Glomerular visceral epithelial cell (primary cell): ENCODE data around the gene ATF1.

ENCODE experiments used
- DNase-seq: peaks from one replicate; pipeline ENCODE4 v3.0.0-alpha.2; 2016; ENCODE audit errors: extremely low spot score

Gene ATF1

DNA sequence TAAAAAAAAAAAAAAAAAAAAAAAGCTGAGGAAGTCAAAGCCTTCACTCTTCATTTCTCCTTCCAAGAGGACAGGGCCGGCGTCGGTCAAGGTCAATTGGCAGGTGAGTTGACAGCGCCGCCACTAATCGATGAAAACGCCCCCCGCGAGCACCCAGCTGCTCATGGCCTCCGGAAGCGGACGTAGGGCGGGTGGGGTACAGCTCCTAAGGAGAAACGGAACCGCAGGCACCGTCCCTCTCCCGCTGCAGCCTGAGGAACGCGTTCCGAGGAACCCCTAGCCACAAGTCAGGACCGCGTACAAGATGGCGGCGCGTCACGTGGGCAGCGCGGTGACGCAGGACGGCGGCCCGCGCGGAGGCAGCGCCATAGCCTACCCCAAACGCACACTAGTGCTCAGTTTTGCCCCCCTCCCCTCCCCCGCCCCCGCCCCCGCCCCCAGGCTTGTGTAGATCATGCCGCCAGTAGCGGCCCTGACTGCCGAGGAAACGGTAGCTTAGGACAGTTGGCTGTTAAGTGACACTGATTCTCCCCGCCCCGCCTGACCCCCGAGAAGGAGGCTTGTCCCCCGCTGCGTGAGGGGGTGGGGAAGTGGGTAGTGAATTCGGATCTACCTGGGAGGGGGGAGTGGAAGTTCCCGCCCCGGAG lies at the start of gene ATF1:
TSS of gene ATF1 (plus strand) at position 463 of the 647 bp plus-strand sequence. CDS start 16,045 bp downstream, outside the sequence.
- DNase-seq = peak; percentile 92

DNA sequence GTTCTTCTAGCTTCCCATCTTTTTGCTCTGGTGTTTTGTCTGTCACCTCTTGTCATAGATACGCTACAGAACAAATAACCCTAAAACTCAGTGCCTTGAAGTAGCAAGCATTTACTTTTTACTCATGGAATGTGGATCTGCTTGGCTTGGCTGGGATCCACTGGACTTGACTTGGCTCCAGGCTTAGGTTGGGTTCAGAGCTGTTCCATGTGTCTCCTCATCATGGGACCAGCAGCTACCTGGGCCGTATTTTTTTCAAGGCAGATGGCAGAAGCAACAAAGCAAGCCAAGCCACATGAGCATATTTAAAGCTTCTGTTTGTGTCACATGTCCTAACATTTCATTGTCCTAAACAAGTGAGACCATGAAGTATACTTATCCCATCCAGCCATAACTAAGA lies 48.7 kb upstream of the ATF1 start:
- DNase-seq = no peak

DNA sequence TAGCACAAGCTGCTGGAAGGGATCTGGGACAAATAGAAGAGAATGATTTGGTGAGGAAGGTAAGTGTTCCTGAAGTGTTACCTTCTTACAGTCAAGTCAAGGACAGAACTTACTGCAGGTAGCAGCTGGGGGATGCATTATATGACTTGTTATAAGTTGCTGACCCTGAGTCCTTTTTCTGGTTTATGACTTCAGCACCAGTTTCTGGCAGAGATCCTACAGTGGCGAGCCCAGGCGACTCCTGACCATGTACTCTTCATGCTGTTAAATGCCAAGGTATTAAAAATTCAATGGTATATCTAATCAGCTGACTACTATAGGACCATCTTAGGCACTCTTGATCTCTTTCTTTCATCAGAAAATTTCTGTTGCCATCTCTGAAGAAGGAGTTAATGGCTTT lies 45.1 kb upstream of the ATF1 start:
- no peak for DNase-seq

DNA sequence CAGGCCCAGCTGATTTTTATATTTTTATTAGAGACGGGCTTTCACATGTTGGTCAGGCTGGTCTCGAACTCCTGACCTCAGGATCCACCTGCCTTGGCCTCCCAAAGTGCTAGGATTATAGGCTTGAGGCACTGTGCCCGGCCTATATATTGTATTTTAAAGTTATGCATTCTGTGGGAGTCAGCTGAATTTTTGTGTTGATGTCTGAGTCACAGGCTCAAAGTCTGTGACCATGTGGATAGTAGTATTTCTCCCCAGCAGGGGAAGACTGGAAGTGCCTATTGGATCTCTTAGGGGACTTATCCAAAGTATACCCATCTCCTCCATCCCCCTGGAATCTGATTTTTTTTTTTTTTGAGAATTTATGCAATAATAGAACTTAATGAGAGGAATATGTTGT lies 43.8 kb upstream of the ATF1 start:
- DNase-seq = no peak

DNA sequence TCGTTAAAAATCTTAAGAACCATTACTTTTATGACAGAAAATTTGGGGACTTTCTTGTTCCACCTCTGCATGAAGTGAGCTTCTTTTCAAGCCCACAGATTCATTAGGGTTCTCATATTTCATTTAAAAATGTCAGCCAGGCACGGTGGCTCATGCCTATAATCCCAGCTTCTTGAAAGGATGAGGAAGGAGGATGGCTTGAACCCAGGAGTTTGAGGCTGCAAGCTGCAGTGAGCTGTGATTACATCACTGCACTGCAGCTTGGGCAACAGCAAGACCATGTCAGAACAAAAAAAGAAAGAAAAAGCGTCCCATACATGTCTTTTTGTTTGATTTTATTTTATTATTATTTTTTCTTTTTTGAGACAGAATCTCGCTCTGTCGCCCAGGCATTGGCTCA lies 43.4 kb upstream of the ATF1 start:
- DNase-seq = no peak

DNA sequence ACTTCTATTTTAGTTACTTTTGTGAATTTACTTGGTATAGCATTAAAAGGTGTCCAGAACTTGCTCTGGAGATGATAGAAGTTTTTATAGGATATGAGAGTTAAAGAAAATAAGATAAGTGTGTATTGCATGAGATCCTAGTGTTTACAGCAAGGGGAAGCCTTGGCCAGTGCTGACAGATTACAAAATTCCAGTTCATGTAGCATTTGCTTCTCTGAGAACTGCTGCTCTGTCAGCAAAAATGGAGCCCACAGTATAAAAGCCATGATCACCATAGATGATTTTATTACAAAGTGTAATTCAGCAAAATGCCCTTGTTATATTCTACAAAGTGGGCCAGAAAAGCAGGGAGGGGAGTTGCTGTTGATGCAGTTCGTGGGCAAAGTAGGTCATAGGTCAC lies 40.0 kb upstream of the ATF1 start:
- DNase-seq = no peak

DNA sequence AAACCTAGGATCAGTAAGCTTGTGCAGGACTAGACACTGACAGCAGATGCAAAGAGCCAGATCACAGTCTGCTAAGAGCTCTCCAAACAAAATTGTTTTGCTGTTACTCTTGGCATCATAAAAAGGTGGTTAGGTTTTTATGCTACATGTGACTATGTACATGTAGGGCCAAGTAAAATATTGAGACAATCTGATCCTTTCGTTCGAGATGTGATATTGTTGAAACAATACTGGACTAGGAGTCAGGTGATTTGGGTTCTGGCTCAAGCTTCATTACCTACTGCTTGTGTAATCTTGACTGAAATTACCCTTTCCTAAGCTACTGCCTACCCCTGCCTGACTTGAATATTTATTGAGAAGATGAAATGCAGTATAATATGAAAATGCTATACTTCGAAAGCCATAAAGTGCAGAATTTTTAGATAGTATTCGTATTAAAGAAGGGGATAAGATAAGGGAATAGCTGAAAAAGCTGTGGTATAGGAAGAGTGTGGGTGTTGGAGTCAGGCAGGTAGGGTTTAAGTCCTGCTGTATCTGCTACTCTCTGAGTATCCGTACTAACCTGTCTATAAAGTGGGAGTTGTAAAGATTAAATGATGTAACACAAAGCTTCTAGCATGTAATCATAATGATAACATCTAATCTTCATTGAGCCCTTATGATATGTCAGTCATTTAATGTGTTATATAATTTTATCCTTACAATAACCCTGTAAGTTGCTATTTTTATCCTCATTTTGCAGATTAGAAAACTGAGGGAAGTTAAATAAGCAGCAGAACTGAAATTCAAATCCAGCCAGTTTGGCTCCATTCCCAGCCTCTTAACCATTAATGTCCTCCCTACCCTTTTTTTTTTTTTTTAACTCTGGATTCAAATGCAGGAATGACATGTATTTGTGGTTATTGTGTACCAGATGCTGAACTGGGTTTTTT lies 38.6 kb upstream of the ATF1 start:
- DNase-seq = no peak

DNA sequence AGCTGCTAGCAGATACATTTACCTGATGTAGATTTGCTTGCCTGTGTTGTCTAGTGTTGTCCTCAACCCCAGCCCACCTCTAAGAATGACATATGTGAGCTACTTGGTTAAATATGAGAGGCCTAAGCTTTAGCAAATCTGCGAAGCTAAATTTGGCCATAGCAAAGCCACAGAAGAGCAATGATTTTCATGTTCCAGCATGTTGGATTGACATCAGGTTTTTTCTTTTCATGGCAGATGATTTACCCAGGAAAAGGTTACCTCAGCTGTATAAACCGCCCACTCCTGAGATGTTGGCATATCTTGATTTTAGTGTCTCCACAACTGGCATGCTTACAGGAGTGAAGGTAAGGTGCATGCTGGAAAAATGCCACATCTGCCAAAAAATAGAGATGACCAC lies 36.4 kb upstream of the ATF1 start:
- DNase-seq = no peak

DNA sequence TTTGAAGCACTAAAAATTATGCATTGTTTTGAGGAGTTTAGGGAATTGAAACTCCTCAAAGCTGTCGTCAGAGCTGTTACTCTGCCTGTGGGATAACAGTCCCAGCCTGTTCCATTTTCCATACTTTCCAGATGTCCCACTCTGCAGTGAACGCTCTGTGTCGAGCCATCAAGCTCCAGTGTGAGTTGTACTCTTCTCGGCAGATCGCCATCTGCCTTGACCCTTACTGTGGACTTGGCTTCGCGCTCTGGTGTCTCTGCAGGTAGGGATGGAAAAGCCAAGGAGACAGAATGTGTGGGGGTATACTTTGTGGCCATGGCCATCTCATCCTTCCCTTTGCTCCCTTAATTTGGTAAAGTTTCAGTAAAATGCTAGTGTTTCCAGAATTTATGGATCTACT lies 35.5 kb upstream of the ATF1 start:
- DNase-seq = no peak

DNA sequence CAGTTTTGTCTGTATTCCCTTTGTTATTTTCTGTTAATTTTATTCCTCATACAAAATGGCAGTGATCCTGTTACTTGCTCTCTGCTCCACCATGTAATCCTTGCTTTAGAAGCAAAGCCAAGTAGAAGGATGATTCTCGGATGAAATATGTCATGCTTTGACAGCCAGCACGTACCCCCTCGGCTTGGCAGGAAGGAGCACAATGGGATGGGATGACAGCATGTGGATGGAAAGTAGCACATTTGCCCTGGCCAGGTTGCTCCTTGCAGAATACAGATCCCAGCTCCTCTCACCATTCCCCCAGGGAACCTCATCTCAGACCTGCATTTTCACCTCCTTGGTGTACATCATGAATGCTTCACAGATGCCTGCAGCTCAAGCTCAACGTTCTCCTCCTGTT lies 35.1 kb upstream of the ATF1 start:
- no peak for DNase-seq

DNA sequence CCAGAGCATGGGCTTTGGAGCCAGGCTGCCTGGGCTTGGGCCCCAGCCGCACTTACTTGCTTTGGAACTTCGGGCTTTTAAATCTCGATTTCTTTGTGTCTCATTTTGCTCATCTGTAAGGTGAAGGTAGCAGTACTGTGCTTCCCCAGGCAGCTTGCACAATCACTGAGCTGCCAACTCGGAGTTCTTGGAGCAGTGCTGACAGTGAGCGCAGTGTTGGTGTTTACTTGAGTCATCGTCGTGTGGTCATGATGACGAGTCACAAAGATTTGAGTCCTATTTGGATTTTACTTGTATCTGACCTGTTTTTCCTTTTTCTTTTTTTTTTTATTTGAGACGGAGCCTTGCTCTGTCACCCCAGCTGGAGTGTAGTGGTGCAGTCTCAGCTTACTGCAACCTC lies 31.3 kb upstream of the ATF1 start:
- peak; percentile 8 for DNase-seq

DNA sequence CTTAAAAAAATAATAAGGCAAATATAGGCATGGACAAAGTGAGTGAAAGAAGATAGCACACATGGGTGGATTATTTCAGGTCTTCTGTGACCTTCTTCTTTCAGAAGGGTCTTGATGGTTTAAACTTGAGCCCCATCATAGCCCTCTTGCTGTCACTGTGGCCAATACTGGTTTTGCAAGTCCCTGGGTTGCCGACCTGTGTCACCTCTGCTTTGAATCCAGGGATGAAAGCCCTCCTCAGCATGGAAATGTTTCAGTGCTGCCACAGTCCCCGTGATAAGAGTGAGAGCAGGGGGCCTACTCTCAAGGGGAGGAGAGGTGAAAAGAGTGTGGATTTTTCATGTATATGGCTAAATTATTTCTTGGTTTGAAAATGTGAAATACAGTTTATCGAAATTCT lies 30.2 kb upstream of the ATF1 start:
- DNase-seq = no peak

DNA sequence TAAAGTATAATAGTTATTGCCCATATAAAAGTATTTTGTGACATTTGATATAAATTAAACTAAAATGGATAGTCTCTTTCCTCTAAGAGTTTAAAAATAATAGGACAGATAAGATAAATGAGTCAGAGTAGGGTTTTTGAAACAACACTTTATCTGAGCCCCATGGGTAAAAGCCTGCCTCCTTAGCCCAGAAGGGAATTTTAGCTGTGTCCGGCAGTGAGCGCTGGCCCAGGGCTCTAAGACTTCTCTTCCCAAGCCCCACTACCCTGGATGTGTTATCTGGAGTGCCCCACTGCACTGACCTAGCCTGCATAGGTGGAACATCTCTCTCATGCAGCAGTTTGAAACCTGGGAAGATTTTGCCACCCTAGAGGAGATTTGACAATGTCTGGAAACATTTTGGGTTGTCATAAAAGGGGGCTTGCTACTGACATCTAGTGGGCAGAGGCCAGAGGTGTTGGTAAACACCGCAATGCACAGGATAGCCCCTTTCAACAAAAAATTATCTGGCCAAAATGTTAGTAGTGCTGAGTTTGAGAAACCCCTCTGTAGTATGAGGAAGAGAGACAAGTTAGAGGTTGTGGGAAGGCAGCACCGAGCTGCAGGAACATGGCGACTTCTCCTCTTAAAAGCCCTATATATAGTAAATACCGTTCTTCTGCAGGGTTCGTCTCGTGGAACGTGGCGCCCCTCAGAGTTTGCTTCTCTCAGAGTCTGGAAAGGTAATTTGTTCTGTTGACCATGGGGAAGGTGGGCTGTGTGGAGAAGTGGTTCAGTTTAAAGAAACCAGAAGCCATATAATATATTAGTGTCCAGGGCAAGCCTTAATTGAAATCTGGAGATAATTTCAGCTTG lies 29.3 kb upstream of the ATF1 start:
- peak; percentile 29 for DNase-seq

DNA sequence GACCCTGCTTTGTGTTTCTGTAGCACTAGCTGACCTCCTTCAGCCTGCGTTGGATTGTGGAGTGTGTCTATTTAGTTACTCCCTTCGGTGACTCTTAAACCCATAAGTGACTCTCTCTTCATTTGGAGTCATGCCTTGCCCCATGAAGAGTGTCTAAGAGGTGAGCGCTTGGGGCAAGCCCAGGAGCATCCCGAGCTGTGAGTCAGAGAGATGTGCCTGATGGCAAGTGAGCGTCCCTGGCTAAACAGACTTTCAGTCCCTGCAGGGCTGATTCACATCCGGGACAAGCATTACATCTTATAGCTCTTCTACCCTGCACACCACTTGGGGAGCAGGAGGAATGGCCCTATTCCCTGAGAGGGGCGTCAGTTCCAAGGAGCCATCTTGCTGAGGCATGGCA lies 24.3 kb upstream of the ATF1 start:
- no peak for DNase-seq

DNA sequence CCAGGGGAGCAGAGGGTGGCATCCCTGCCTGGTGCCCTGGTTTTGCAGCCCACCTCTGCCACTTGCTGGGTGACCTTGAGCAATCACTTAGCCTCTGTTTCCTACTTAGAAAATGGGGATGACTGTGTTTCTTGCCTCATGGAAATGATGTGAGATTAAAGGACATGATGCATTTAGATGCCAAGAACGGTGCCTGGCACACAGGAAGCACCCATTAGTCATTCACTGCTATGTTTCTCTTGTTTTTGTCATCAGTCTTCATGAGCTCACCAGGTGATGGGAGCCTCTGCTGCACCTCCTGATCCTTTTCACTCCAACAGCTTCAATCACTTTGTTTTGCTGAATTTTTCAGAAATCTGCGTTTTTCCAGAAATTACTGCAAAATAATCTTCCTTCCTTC lies 23.6 kb upstream of the ATF1 start:
- no peak for DNase-seq

DNA sequence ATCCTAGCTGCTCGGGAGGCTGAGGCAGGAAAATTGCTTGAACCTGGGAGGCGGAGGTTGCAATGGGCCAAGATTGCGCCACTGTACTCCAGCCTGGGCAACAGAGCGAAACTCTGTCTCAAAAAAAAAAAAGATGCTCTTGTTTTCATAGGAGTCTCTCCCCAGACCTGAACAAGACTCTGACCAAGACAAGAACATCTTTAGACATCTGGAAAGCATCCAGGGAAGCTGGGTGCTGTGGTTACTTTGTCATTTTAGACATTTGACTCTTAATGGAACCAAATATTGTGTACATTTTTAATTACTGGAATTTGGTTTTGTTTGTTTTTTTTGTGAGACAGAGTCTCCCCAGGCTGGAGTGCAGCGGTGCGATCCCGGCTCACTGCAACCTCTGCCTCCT lies 21.1 kb upstream of the ATF1 start:
- no peak for DNase-seq

DNA sequence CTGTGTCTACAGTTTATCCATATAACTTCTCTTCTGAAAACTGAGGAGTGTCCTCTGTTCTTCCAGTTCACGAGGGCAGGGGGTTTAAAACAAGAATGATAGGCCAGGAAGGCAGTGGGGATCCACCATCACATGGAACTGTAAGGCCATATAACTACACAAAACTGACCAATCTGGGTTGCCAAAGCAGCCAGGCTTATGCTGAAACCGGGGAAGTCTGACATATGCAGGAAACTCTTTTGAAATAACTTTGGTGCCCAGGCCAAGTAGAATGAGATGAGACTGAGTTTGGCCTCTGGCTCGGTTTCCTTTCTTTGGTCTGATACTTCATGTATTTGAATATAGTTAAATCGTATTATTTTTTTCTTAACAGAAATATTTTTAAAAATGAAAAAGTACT lies 18.0 kb upstream of the ATF1 start:
- no peak for DNase-seq

DNA sequence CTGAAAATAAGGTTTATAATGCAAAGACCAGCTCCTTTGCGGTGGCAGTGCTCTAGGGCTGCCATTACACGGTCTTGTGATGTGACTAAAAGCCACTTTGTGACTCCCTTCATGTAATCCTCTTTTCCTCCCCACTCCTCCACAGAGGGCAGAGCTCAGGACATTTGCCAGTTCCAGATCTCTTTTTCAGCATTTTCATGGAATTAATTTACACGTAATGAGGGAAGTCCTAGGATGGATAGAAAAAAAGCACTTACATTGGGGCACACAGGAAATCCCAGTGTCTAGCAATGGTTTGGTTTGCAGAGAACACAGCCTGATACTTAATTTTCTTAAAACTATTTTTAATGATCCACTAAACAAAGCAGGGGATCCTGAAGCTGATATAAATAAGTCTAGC lies 17.5 kb upstream of the ATF1 start:
- no peak for DNase-seq

DNA sequence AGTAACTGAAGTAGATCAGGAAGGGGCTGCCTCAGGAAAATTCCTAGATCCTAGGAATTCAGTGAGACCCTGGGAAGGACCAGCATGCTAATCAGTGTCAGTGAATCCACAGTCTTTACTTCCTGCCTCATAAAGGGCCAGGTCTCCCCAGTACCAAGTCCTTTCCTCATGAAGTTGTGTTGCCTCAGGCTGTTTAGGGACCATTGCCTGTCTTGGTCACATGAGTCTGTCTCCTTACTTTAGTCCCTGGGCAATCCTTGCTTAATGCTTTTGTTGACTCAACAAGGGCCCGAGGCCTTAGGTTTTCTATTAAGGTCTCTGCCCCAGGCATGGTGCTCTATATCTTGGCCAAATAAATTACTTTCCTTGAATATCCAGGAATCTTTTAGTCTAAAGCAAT lies 16.1 kb upstream of the ATF1 start:
- no peak for DNase-seq

DNA sequence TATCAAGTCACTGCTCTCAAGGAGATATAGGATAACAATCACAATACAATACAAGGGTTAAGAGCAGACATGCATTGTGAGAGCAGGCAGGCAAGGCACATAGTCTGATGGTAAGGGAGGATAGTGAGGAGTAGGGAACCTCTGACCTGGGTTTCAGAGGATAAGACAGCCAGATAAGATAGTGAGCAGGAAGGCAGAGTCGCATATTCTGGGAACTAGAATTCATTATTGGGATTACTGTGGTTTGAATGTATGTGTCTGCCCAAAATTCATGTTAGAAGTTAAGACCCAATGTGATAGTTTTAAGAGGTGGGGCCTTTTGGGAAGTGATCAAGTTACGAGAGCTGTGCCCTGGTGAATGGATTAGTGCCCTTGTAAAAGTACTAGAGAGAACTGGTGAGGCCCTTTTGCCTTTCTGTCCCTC lies 14.4 kb upstream of the ATF1 start:
- no peak for DNase-seq

DNA sequence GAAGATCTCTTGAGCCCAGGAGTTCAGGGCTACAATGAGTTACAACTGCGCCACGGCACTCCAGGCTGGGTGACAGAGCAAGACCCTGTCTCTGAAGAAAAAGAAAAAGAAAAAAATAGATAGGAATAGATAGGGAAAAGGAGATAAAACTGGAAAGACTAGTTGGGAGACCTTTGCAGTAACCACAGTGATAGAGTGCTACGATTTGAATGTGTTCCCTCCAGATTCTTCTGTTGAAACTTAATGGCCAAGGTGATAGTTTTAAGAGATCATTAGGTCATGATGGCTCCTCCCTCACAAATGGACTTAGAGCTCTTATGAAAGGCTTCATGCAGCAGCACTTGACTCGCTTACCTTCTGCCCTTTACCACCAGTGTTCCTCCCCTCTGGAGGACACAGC lies 13.5 kb upstream of the ATF1 start:
- no peak for DNase-seq

DNA sequence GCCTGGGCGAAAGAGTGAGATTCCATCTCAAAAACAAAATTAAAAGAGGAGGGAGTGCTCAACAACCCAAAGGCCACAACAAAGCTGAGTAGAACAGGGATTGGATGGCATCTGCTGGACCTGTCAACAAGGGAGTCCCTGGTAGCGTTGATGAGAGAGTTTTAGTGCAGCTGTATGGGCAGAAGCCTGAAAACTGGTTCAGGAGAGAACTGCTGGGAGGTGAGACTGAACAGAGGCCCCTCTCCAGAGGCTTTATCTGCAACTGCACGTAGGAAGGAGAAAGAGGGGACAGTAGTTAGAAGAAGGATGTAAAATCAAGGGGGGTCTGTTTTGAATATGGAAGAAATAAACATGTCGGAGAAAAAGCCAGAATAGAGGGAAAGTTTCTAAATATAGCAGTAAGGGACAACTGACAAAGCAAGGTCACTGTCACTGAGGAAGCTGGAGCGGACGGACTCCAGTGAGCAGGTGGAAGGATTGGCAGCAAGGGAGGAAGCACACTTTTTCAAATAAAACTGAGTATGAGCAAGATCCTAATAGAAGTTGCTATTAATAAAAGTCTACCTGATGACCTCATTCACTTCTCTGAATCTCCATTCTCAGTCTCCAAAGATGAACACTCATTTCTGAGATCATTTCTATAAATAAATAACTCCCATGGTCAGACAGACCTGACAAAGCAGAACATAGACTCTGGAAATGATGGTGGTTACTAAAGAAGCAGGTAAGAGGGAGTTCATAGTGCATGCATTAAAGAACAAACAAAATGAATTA lies 11.8 kb upstream of the ATF1 start:
- peak; percentile 49 for DNase-seq
